Thyroid gland (tissue), 4 donors: ENCODE results near the gene CBARP.

Experiments used
- POLR2A ChIP-seq, 2 donors: fragments of 450-650 bp; IDR thresholded peaks; one replicate each; pipeline ENCODE4 v1.6.1; 2017; ENCODE audit warnings: antibody characterized with exemption in 2 of 2, mild to moderate bottlenecking in 2 of 2, moderate library complexity in 1 of 2
- TF ChIP-seq, protein P1 (sequence below), 6 experiments: fragments of 200-600 bp in 3 of 6; fragments of 450-650 bp in 3 of 6; sonication (generic) in 3 of 6; IDR thresholded peaks; one replicate each; pipeline ENCODE4 v1.5.1; 2016 to 2019; ENCODE audit warnings: antibody characterized with exemption in 6 of 6, mild to moderate bottlenecking in 2 of 6, inconsistent platforms in 1 of 6, moderate library complexity in 1 of 6

DNA sequence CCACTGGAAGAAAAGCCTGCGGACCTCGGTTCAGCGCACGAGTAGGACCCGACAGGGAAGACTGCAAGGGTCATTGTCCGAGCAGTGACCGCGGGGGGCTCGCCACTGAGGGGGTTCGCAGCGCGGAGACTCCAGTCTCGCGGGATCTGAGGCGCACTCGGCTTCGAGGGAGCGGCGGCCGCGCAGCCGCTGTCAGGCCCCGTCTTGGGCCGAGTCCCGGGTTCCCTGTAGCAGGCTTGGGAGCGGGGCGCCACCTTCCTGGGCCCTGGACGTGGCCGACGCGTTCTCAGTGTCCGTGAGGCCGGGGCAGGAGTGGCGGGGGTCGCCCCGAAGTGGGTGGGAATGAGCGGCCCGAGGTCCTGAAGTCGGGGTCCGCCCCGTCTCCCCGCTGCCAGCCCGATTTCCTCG, 37.1 kb upstream of the CBARP start:
- TF ChIP-seq, protein P1, sequence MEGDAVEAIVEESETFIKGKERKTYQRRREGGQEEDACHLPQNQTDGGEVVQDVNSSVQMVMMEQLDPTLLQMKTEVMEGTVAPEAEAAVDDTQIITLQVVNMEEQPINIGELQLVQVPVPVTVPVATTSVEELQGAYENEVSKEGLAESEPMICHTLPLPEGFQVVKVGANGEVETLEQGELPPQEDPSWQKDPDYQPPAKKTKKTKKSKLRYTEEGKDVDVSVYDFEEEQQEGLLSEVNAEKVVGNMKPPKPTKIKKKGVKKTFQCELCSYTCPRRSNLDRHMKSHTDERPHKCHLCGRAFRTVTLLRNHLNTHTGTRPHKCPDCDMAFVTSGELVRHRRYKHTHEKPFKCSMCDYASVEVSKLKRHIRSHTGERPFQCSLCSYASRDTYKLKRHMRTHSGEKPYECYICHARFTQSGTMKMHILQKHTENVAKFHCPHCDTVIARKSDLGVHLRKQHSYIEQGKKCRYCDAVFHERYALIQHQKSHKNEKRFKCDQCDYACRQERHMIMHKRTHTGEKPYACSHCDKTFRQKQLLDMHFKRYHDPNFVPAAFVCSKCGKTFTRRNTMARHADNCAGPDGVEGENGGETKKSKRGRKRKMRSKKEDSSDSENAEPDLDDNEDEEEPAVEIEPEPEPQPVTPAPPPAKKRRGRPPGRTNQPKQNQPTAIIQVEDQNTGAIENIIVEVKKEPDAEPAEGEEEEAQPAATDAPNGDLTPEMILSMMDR (IDR thresholded peaks at IDR 0.05) = no peak
- TF ChIP-seq POLR2A (IDR thresholded peaks at IDR 0.05) = no peak
